ENCODE data around the gene ATP1A2. TPM values are rescaled to one million over a fixed set of nuclear protein-coding genes. Genes with fewer than 3 reads are reported as not detected.

ATP1A2 gene
- polyA plus RNA-seq, 1 experiment, result 6.2 TPM

DNA sequence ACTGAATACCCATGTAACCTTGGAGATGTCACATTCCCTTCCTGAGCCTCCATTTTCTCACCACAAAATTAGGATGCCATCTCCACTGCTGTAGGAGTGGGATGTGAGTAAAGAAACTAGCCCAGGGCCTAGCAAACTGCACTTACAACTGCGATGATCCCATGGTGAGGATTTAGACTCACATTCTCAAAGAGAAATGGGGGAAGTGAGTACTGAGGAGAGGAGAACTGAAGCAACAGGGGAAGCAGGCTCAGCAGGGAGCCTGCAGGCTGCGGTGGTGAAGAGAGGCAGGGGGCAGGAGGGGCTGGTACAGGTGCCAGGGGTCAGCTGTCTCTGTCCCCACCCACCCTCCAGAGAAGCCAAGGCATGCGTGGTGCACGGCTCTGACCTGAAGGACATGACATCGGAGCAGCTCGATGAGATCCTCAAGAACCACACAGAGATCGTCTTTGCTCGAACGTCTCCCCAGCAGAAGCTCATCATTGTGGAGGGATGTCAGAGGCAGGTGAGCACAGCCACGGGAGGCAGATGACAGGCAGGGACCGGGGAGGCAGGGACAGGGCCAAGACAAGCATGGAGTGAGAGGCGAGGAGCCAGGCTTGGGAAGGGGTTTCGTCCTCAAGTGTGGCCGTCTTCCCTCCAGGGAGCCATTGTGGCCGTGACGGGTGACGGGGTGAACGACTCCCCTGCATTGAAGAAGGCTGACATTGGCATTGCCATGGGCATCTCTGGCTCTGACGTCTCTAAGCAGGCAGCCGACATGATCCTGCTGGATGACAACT is 19.4 kb downstream of the ATP1A2 start:
- TF ChIP-seq, protein P1, sequence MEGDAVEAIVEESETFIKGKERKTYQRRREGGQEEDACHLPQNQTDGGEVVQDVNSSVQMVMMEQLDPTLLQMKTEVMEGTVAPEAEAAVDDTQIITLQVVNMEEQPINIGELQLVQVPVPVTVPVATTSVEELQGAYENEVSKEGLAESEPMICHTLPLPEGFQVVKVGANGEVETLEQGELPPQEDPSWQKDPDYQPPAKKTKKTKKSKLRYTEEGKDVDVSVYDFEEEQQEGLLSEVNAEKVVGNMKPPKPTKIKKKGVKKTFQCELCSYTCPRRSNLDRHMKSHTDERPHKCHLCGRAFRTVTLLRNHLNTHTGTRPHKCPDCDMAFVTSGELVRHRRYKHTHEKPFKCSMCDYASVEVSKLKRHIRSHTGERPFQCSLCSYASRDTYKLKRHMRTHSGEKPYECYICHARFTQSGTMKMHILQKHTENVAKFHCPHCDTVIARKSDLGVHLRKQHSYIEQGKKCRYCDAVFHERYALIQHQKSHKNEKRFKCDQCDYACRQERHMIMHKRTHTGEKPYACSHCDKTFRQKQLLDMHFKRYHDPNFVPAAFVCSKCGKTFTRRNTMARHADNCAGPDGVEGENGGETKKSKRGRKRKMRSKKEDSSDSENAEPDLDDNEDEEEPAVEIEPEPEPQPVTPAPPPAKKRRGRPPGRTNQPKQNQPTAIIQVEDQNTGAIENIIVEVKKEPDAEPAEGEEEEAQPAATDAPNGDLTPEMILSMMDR (IDR thresholded peaks at IDR 0.05; ENCODE audit: low read depth, low read length), result no peak
- Histone ChIP-seq H3K9me3 (ENCODE audit: control insufficient read depth, insufficient read depth, low read length) (peaks cover 3% of the 10 kb centered on the region; the same call in 1 of the 2 replicates), H3K27ac (ENCODE audit: low read depth, low read length) (no peak overlapping the region), H3K4me3 (ENCODE audit: low read depth, low read length) (no peak overlapping the region), H3K27me3 (ENCODE audit: control insufficient read depth, insufficient read depth, low read length) (peaks cover 17% of the 10 kb centered on the region)
- POLR2A ChIA-PET, result no interaction called here
- DNase-seq (ENCODE audit: low read depth, low spot score), result no peak
- CTCF ChIA-PET, result no interaction called here

GRCh38 chr1:160136121-160136925 is 20.8 kb downstream of the ATP1A2 start:
- TF ChIP-seq, protein P1 (IDR thresholded peaks at IDR 0.05; ENCODE audit: low read depth, low read length), result no peak
- POLR2A ChIA-PET, result no interaction called here
- DNase-seq (ENCODE audit: low read depth, low spot score), result no peak
- no peaks in the 10 kb centered on the region for H3K9me3 ChIP-seq (ENCODE audit: control insufficient read depth, insufficient read depth, low read length)
- H3K4me3 ChIP-seq (ENCODE audit: low read depth, low read length), result no peak overlapping the region
- no peak overlapping the region for H3K27ac ChIP-seq (ENCODE audit: low read depth, low read length)
- CTCF ChIA-PET, result no interaction called here
- H3K27me3 ChIP-seq (ENCODE audit: control insufficient read depth, insufficient read depth, low read length), result peaks cover 21% of the 10 kb centered on the region

DNA sequence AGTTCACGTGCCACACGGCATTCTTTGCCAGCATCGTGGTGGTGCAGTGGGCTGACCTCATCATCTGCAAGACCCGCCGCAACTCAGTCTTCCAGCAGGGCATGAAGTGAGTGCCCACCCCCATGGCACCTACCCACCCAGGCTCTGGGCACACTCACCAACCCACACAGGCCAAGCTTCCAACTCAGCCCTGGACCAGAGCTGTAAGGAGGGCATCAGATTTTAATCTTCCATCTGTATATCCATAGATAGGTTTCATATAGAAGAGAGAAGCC is 21.3 kb downstream of the ATP1A2 start:
- Histone ChIP-seq H3K27ac (ENCODE audit: low read depth, low read length) (no peak overlapping the region), H3K27me3 (ENCODE audit: control insufficient read depth, insufficient read depth, low read length) (peaks cover 24% of the 10 kb centered on the region), H3K9me3 (ENCODE audit: control insufficient read depth, insufficient read depth, low read length) (no peaks in the 10 kb centered on the region), H3K4me3 (ENCODE audit: low read depth, low read length) (no peak overlapping the region)
- TF ChIP-seq, protein P1 (IDR thresholded peaks at IDR 0.05; ENCODE audit: low read depth, low read length), result no peak
- DNase-seq (ENCODE audit: low read depth, low spot score), result no peak
- ChIA-PET POLR2A (no interaction called here), CTCF (no interaction called here)

- POLR2A ChIA-PET, result no interaction called here
- DNase-seq (ENCODE audit: low read depth, low spot score), result no peak
- CTCF ChIA-PET, result no interaction called here
- TF ChIP-seq, protein P1 (IDR thresholded peaks at IDR 0.05; ENCODE audit: low read depth, low read length), result no peak
- H3K9me3 ChIP-seq (ENCODE audit: control insufficient read depth, insufficient read depth, low read length), result no peaks in the 10 kb centered on the region
- no peak overlapping the region for H3K4me3 ChIP-seq (ENCODE audit: low read depth, low read length)
- no peak overlapping the region for H3K27ac ChIP-seq (ENCODE audit: low read depth, low read length)
- H3K27me3 ChIP-seq (ENCODE audit: control insufficient read depth, insufficient read depth, low read length), result peaks cover 24% of the 10 kb centered on the region
Measured at GRCh38 chr1:160137216-160137862, 21.8 kb downstream of the ATP1A2 start.

DNA sequence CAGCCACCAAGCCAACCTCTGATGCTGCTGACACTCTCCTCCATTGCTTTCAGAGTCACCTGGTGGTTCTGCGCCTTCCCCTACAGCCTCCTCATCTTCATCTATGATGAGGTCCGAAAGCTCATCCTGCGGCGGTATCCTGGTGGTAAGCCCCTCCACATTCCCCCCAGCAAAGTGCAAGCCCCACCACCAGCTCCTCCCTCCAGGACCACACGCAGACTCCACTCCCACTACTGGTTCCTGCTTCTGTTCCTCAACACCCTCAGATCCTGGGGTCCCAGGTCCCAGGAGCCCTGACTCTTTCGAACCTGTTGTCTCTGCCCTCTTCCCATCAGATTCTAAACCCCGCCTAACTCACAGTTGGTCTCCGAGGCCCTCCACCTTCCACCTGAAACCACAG is 24.3 kb downstream of the ATP1A2 start:
- H3K4me3 ChIP-seq (ENCODE audit: low read depth, low read length), result no peak overlapping the region
- no peak overlapping the region for H3K27ac ChIP-seq (ENCODE audit: low read depth, low read length)
- ChIA-PET POLR2A (no interaction called here), CTCF (no interaction called here)
- TF ChIP-seq, protein P1 (IDR thresholded peaks at IDR 0.05; ENCODE audit: low read depth, low read length), result no peak
- no peaks in the 10 kb centered on the region for H3K9me3 ChIP-seq (ENCODE audit: control insufficient read depth, insufficient read depth, low read length)
- no peak for DNase-seq (ENCODE audit: low read depth, low spot score)
- peaks cover 22% of the 10 kb centered on the region for H3K27me3 ChIP-seq (ENCODE audit: control insufficient read depth, insufficient read depth, low read length)
